ENCODE data around the gene SLC44A4. TPM values are rescaled to one million over a fixed set of nuclear protein-coding genes. Genes with fewer than 3 reads are reported as not detected.

SLC44A4 gene
- total and polyA plus RNA-seq, 4 donors = 0.13 to 2.4 (median 0.17) TPM; not detected in 1

GRCh38 chr6:31831350-31832215 is 47.2 kb downstream of the SLC44A4 start:
- DNase-seq (ENCODE audit: low spot score) = no peak
- Histone ChIP-seq H3K27ac (ENCODE audit: low read depth in 1 of 2, low read length in 2 of 2) (peak overlapping the region in 1 of 2 donors; percentile 73), H3K9ac (ENCODE audit: low read depth in 1 of 2, low read length in 2 of 2) (no peak overlapping the region), H3K27me3 (ENCODE audit: control insufficient read depth in 4 of 4, insufficient read depth in 4 of 4, low read length in 3 of 4) (no peaks in the 10 kb centered on the region), H3K4me1 (ENCODE audit: control insufficient read depth in 4 of 4, insufficient read depth in 4 of 4, low read length in 3 of 4) (peaks cover 1 to 21% (median 16%) of the 10 kb centered on the region in 4 donors), H3K9me3 (ENCODE audit: control insufficient read depth in 4 of 4, low read length in 3 of 4) (no peaks in the 10 kb centered on the region), H3K36me3 (ENCODE audit: control insufficient read depth in 4 of 4, insufficient read depth in 3 of 4, low read depth in 1 of 4, low read length in 3 of 4) (no peaks in the 10 kb centered on the region), H3K4me3 (ENCODE audit: low read depth in 1 of 3, low read length in 3 of 3) (no peak overlapping the region)
- TF ChIP-seq HNF4A (conservative IDR thresholded peaks at IDR 0.05) (no peak), EGR1 (IDR thresholded peaks at IDR 0.05; ENCODE audit: low read depth in 2 of 2) (no peak), FOXA1 (IDR thresholded peaks at IDR 0.05) (no peak), NR2F2 (IDR thresholded peaks at IDR 0.05) (no peak), JUND (IDR thresholded peaks at IDR 0.05) (no peak), SP1 (IDR thresholded peaks at IDR 0.05) (no peak), RXRA (IDR thresholded peaks at IDR 0.05) (no peak), GABPA (IDR thresholded peaks at IDR 0.05 in 1 of 2, conservative IDR thresholded peaks at IDR 0.05 in 1 of 2) (no peak), FOXA2 (IDR thresholded peaks at IDR 0.05) (no peak), REST (IDR thresholded peaks at IDR 0.05) (no peak), TAF1 (conservative IDR thresholded peaks at IDR 0.05) (no peak), YY1 (IDR thresholded peaks at IDR 0.05) (no peak), ZBTB33 (IDR thresholded peaks at IDR 0.05) (no peak), HNF4G (IDR thresholded peaks at IDR 0.05) (no peak), ATF3 (IDR thresholded peaks at IDR 0.05) (no peak), RAD21 (IDR thresholded peaks at IDR 0.05) (no peak)
- TF ChIP-seq, protein P1, sequence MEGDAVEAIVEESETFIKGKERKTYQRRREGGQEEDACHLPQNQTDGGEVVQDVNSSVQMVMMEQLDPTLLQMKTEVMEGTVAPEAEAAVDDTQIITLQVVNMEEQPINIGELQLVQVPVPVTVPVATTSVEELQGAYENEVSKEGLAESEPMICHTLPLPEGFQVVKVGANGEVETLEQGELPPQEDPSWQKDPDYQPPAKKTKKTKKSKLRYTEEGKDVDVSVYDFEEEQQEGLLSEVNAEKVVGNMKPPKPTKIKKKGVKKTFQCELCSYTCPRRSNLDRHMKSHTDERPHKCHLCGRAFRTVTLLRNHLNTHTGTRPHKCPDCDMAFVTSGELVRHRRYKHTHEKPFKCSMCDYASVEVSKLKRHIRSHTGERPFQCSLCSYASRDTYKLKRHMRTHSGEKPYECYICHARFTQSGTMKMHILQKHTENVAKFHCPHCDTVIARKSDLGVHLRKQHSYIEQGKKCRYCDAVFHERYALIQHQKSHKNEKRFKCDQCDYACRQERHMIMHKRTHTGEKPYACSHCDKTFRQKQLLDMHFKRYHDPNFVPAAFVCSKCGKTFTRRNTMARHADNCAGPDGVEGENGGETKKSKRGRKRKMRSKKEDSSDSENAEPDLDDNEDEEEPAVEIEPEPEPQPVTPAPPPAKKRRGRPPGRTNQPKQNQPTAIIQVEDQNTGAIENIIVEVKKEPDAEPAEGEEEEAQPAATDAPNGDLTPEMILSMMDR (IDR thresholded peaks at IDR 0.05; ENCODE audit: low read depth, low read length, missing input control) = no peak
- TF ChIP-seq, protein P2, sequence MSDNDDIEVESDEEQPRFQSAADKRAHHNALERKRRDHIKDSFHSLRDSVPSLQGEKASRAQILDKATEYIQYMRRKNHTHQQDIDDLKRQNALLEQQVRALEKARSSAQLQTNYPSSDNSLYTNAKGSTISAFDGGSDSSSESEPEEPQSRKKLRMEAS (IDR thresholded peaks at IDR 0.05) = no peak
- WGBS = 77% methylated on average over 15 of the region's 15 CpGs
